Natural killer cell (primary cell): Measurements from ENCODE around the gene PATJ. TPM values are rescaled to one million over a fixed set of nuclear protein-coding genes. Genes with fewer than 3 reads are reported as not detected.
"Not testable (repeated sequence)": the region's sequence is repeated elsewhere in the genome, so short reads cannot be mapped to it uniquely, and the experiment has no call there.

Source experiments
- ATAC-seq, 3 donors: fragments of 150-1000 bp in 2 of 3; fragments of 200-7000 bp in 1 of 3; cut with Tn5 transposase; 1 replicate in 1 of 3; 2 replicates in 2 of 3; pipeline ENCODE4 v1.10.0; 2021; ENCODE audit warnings: mild to moderate bottlenecking in 2 of 3, moderate library complexity in 2 of 3
- DNase-seq, 2 donors: peaks; one replicate each; pipeline versions ENCODE4 v3.0.0 to v3.0.0-alpha.2; 2013 to 2021; ENCODE audit warnings: mixed read lengths in 1 of 2
- H3K27ac ChIP-seq: one replicate; pipeline ENCODE4 v1.5.1; 2013; ENCODE audit warnings: mild to moderate bottlenecking, low read length
- H3K27me3 ChIP-seq: one replicate; pipeline ENCODE4 v1.6.1; 2013; ENCODE audit warnings: low read length; ENCODE audit not compliant: control insufficient read depth, insufficient read depth
- H3K36me3 ChIP-seq: one replicate; pipeline ENCODE4 v1.6.1; 2013; ENCODE audit warnings: low read length; ENCODE audit not compliant: control insufficient read depth, insufficient read depth
- H3K4me1 ChIP-seq: one replicate; pipeline ENCODE4 v1.6.1; 2013; ENCODE audit warnings: low read length; ENCODE audit not compliant: control insufficient read depth, insufficient read depth
- H3K4me3 ChIP-seq: one replicate; pipeline ENCODE4 v1.5.1; 2013; ENCODE audit warnings: low read length
- H3K9me3 ChIP-seq: one replicate; pipeline ENCODE4 v1.6.1; 2013; ENCODE audit warnings: low read length; ENCODE audit not compliant: control insufficient read depth, insufficient read depth
- H3K27ac Mint-ChIP-seq, 2 donors: one replicate each; pipeline ENCODE4 v1.8.0; 2022; ENCODE audit warnings: mild to moderate bottlenecking in 2 of 2, mixed read lengths in 2 of 2, moderate library complexity in 1 of 2
- H3K27me3 Mint-ChIP-seq, 2 donors: one replicate each; pipeline ENCODE4 v1.8.0; 2022; ENCODE audit warnings: low read depth in 2 of 2, mixed read lengths in 2 of 2
- H3K36me3 Mint-ChIP-seq: one replicate; pipeline ENCODE4 v1.8.0; 2022; ENCODE audit warnings: mixed read lengths
- H3K4me1 Mint-ChIP-seq, 2 donors: one replicate each; pipeline ENCODE4 v1.8.0; 2022; ENCODE audit warnings: mixed read lengths in 2 of 2
- H3K4me3 Mint-ChIP-seq: one replicate; pipeline ENCODE4 v1.8.0; 2022; ENCODE audit warnings: mild to moderate bottlenecking, moderate library complexity, mixed read lengths
- H3K9me3 Mint-ChIP-seq, 2 donors: one replicate each; pipeline ENCODE4 v1.8.0; 2022; ENCODE audit warnings: mixed read lengths in 2 of 2
- CTCF ChIP-seq: fragments of 200-600 bp; IDR thresholded peaks from one replicate; pipeline ENCODE4 v1.8.0; 2022; ENCODE audit warnings: antibody characterized with exemption
- WGBS: methylation state at CpG from one replicate; pipeline ENCODE4 v1.1.7; 2013; ENCODE audit warnings: missing lambda C conversion rate; ENCODE audit not compliant: insufficient coverage; 5-methylcytosine and 5-hydroxymethylcytosine counted together
- intact Hi-C: fragments of 100-400 bp; cut with micrococcal nuclease; formaldehyde crosslinking; loops from one replicate; pipeline ENCODE4 v1.14.2; 2022
- total RNA-seq, 4 donors: library from RNA; stranded (reverse); fragments of 120-200 nt in 1 of 4; gene quantifications; one replicate each; pipeline versions ENCODE4 v1.2.3 to v1.2.4, GENCODE V29; 2013 to 2022

Gene PATJ
- total RNA-seq, 3 donors from 2014 or later (not counting 1 experiment from before 2014, with no cell fraction given), result 15.0 to 18.5 (median 16.7) TPM

GRCh38 chr1:61709908-61710289 lies 32.4 kb upstream of the PATJ start:
- no peaks in the 10 kb centered on the region for H3K4me1 ChIP-seq
- H3K4me3 ChIP-seq, result no peak overlapping the region
- no peaks in the 10 kb centered on the region for H3K36me3 Mint-ChIP-seq
- no peaks in the 10 kb centered on the region for H3K9me3 ChIP-seq
- TF ChIP-seq CTCF, result no peak
- intact Hi-C loops, result no loop called here
- H3K36me3 ChIP-seq, result peaks cover 28% of the 10 kb centered on the region
- 93% methylated on average over 1 of the region's 2 CpGs for WGBS
- DNase-seq, result no peak
- no peak overlapping the region for H3K27ac ChIP-seq
- H3K27me3 Mint-ChIP-seq, result no peaks in the 10 kb centered on the region
- H3K4me1 Mint-ChIP-seq, result peaks cover 7 to 15% of the 10 kb centered on the region in 2 donors
- no peak overlapping the region for H3K4me3 Mint-ChIP-seq
- H3K27ac Mint-ChIP-seq, result no peak overlapping the region
- no peaks in the 10 kb centered on the region for H3K9me3 Mint-ChIP-seq
- no peaks in the 10 kb centered on the region for H3K27me3 ChIP-seq
- ATAC-seq, result no peak

- H3K36me3 Mint-ChIP-seq, H3K9me3 Mint-ChIP-seq, H3K4me1 ChIP-seq, H3K27me3 Mint-ChIP-seq, H3K4me3 Mint-ChIP-seq, H3K27ac ChIP-seq, DNase-seq, H3K27ac Mint-ChIP-seq, H3K27me3 ChIP-seq, ATAC-seq, intact Hi-C loops, H3K9me3 ChIP-seq, H3K4me3 ChIP-seq: not testable (repeated sequence)
- 100% methylated on average over 4 of the region's 4 CpGs for WGBS
- H3K4me1 Mint-ChIP-seq, result peaks cover 9 to 18% of the 10 kb centered on the region in 2 donors
- H3K36me3 ChIP-seq, result peaks cover 23% of the 10 kb centered on the region
Measured at GRCh38 chr1:61711257-61711656, 31.0 kb upstream of the PATJ start.

- Mint-ChIP-seq H3K36me3 (no peaks in the 10 kb centered on the region), H3K4me1 (peaks cover 9 to 21% of the 10 kb centered on the region in 2 donors), H3K27ac (no peak overlapping the region), H3K27me3 (no peaks in the 10 kb centered on the region), H3K4me3 (no peak overlapping the region), H3K9me3 (no peaks in the 10 kb centered on the region)
- Histone ChIP-seq H3K4me1 (no peaks in the 10 kb centered on the region), H3K27me3 (no peaks in the 10 kb centered on the region), H3K27ac (no peak overlapping the region), H3K36me3 (peaks cover 23% of the 10 kb centered on the region), H3K9me3 (no peaks in the 10 kb centered on the region), H3K4me3 (no peak overlapping the region)
- no peak for TF ChIP-seq CTCF
- intact Hi-C loops, result no loop called here
- ATAC-seq (no peak), DNase-seq (no peak)
Measured at GRCh38 chr1:61711969-61712368, 30.3 kb upstream of the PATJ start.

- H3K27me3 Mint-ChIP-seq, DNase-seq, H3K9me3 Mint-ChIP-seq, H3K27ac ChIP-seq, H3K27ac Mint-ChIP-seq, H3K4me1 ChIP-seq, H3K4me3 ChIP-seq, intact Hi-C loops, ATAC-seq, H3K4me3 Mint-ChIP-seq, H3K36me3 ChIP-seq, H3K9me3 ChIP-seq, H3K36me3 Mint-ChIP-seq, H3K27me3 ChIP-seq: not testable (repeated sequence)
- 99% methylated on average over 8 of the region's 8 CpGs for WGBS
- peaks cover 23 to 27% of the 10 kb centered on the region in 2 donors for H3K4me1 Mint-ChIP-seq
Measured at GRCh38 chr1:61718996-61719663, 23.1 kb upstream of the PATJ start.
